DOHH2 (cell line): ENCODE measurements around the gene LCOR.

Experiments used
- H3F3A ChIP-seq: fragments of 200-600 bp; sonication (generic), shearing (Covaris generic); 2 replicates; pipeline ENCODE4 v1.6.0; 2016; ENCODE audit warnings: antibody characterized with exemption, mild to moderate bottlenecking; ENCODE audit not compliant: control insufficient read depth, insufficient read depth
- H3K27ac ChIP-seq: fragments of 200-600 bp; sonication (generic); 2 replicates; pipeline ENCODE4 v1.5.1; 2014; ENCODE audit warnings: low read depth, mild to moderate bottlenecking, low read length, moderate library complexity
- H3K27me3 ChIP-seq: fragments of 200-600 bp; sonication (generic); 2 replicates; pipeline ENCODE4 v1.6.1; 2014; ENCODE audit warnings: mild to moderate bottlenecking, low read length, mixed read lengths; ENCODE audit not compliant: control insufficient read depth
- H3K36me3 ChIP-seq: fragments of 200-600 bp; sonication (generic); 2 replicates; pipeline ENCODE4 v1.6.1; 2014; ENCODE audit warnings: mild to moderate bottlenecking, low read length, moderate library complexity, mixed read lengths; ENCODE audit not compliant: control insufficient read depth
- H3K4me1 ChIP-seq: fragments of 200-600 bp; sonication (generic); 2 replicates; pipeline ENCODE4 v1.6.1; 2014; ENCODE audit warnings: mild to moderate bottlenecking, low read length, mixed read lengths; ENCODE audit not compliant: control insufficient read depth
- H3K4me2 ChIP-seq: fragments of 200-600 bp; sonication (generic); 2 replicates; pipeline ENCODE4 v1.6.0; 2014; ENCODE audit warnings: mild to moderate bottlenecking, low read length, moderate library complexity
- H3K4me3 ChIP-seq: fragments of 200-600 bp; sonication (generic); 2 replicates; pipeline ENCODE4 v1.5.1; 2014; ENCODE audit warnings: mild to moderate bottlenecking, low read length, mixed read lengths
- H3K79me2 ChIP-seq: fragments of 200-600 bp; sonication (generic); 2 replicates; pipeline ENCODE4 v1.6.1; 2014; ENCODE audit warnings: mild to moderate bottlenecking, low read length, mixed read lengths; ENCODE audit not compliant: control insufficient read depth
- H3K9me2 ChIP-seq: fragments of 200-600 bp; sonication (generic); replicated peaks from 2 replicates; pipeline ENCODE4 v1.6.1; 2014; ENCODE audit warnings: mild to moderate bottlenecking, low read length, mixed read lengths; ENCODE audit not compliant: control insufficient read depth
- H3K9me3 ChIP-seq: fragments of 200-600 bp; sonication (generic); 2 replicates; pipeline ENCODE4 v1.6.1; 2014; ENCODE audit warnings: antibody characterized with exemption, low read length, mixed read lengths; ENCODE audit not compliant: control insufficient read depth, insufficient read depth
- H4K20me1 ChIP-seq: fragments of 200-600 bp; sonication (generic); 2 replicates; pipeline ENCODE4 v1.6.0; 2014; ENCODE audit warnings: low read depth, mild to moderate bottlenecking, antibody characterized with exemption, low read length, moderate library complexity; ENCODE audit not compliant: control insufficient read depth, insufficient read depth
- EZH2phosphoT487 ChIP-seq: fragments of 200-600 bp; sonication (generic); IDR thresholded peaks from 2 replicates; pipeline ENCODE4 v1.6.1; 2017; ENCODE audit warnings: borderline replicate concordance, mild to moderate bottlenecking, antibody characterized with exemption, low read length, moderate library complexity, mixed read lengths
- TF ChIP-seq, protein P1 (sequence below): fragments of 200-600 bp; sonication (generic); IDR thresholded peaks from one replicate; pipeline ENCODE4 v1.5.1; 2014; ENCODE audit warnings: antibody characterized with exemption, mild to moderate bottlenecking, low read depth, low read length; ENCODE audit not compliant: poor library complexity, severe bottlenecking

The LCOR gene

DNA sequence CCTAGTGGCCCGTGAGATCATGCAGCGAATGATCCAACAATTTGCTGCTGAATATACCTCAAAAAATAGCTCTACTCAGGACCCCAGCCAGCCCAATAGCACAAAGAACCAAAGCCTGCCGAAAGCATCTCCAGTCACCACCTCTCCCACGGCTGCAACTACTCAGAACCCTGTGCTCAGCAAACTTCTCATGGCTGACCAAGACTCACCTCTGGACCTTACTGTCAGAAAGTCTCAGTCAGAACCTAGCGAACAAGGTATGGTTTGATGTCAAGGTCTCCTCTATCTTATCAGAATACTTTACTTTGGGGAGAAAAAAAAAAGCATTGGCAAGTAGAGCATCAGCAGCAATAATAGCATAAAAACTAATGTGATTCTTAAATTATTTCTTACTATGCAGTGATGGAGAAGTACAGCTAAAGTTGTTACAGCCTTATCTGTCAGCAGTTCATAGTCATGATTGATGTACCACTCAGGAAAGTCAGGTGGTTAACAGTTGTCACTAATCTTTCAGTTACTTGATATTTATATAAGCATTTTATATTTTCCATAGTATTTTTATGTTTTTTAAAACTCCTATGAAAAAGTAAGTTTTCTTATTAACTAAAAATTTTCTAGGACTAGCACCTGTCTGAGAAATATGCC, 117.1 kb downstream of the LCOR start:
- Histone ChIP-seq H3F3A (0 out of 2 replicates have a peak, but pooled peaks cover 6% of the 10 kb centered on the region), H3K4me1 (no peaks in the 10 kb centered on the region), H3K4me2 (no peak overlapping the region), H3K9me3 (no peaks in the 10 kb centered on the region), H3K79me2 (no peaks in the 10 kb centered on the region), H3K4me3 (no peak overlapping the region), H4K20me1 (no peaks in the 10 kb centered on the region), H3K36me3 (peaks cover 41% of the 10 kb centered on the region), H3K9me2 (no peaks in the 10 kb centered on the region), H3K27me3 (no peaks in the 10 kb centered on the region), H3K27ac (no peak overlapping the region)
- TF ChIP-seq, protein P1, sequence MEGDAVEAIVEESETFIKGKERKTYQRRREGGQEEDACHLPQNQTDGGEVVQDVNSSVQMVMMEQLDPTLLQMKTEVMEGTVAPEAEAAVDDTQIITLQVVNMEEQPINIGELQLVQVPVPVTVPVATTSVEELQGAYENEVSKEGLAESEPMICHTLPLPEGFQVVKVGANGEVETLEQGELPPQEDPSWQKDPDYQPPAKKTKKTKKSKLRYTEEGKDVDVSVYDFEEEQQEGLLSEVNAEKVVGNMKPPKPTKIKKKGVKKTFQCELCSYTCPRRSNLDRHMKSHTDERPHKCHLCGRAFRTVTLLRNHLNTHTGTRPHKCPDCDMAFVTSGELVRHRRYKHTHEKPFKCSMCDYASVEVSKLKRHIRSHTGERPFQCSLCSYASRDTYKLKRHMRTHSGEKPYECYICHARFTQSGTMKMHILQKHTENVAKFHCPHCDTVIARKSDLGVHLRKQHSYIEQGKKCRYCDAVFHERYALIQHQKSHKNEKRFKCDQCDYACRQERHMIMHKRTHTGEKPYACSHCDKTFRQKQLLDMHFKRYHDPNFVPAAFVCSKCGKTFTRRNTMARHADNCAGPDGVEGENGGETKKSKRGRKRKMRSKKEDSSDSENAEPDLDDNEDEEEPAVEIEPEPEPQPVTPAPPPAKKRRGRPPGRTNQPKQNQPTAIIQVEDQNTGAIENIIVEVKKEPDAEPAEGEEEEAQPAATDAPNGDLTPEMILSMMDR = no peak
- no peak for TF ChIP-seq EZH2phosphoT487

DNA sequence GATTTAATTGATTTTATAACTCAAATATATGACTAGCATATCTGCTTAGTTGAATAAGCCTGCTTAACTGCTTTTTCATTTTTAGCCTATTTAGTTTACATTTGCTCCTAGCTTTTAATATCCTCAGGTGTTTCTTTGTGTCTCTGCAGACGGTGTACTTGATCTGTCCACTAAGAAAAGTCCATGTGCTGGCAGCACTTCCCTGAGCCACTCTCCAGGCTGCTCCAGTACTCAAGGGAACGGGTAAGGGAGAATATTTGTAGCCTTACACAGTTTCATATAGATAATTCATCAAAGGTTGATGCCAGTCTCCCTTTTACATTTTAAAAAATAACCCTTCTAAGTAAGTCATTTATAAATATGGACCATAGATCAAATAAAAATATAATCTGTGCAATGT, 119.9 kb downstream of the LCOR start:
- no peaks in the 10 kb centered on the region for H3K27me3 ChIP-seq
- H3K9me2 ChIP-seq = no peaks in the 10 kb centered on the region
- H3K9me3 ChIP-seq = no peaks in the 10 kb centered on the region
- H4K20me1 ChIP-seq = no peaks in the 10 kb centered on the region
- H3K4me2 ChIP-seq = no peak overlapping the region
- peaks cover 62% of the 10 kb centered on the region for H3K36me3 ChIP-seq
- H3F3A ChIP-seq = 0 out of 2 replicates have a peak, but pooled peaks cover 4% of the 10 kb centered on the region
- no peak overlapping the region for H3K27ac ChIP-seq
- H3K79me2 ChIP-seq = no peaks in the 10 kb centered on the region
- no peak overlapping the region for H3K4me3 ChIP-seq
- no peak for TF ChIP-seq EZH2phosphoT487
- TF ChIP-seq, protein P1 = no peak
- no peaks in the 10 kb centered on the region for H3K4me1 ChIP-seq

DNA sequence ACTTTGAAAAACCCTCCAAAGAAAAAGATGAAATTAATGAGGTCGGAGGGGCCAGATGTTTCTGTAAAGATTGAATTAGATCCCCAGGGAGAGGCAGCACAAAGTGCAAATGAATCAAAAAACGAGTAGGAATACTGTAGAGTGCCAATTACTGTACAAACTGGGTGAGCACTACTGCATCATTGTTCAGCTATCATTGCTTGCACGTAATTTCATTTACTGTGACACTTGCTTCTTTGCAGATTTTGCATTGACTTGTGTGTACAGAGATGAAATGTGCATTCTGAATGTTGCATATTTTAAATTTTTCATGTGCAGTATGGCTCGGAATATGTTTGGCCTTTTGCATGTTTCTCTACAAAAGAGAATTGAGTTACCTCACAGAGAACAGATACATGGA, 123.7 kb downstream of the LCOR start:
- TF ChIP-seq, protein P1 = no peak
- TF ChIP-seq EZH2phosphoT487 = no peak
- Histone ChIP-seq H3K9me3 (no peaks in the 10 kb centered on the region), H3K4me2 (no peak overlapping the region)

More for the DNA sequence above, 123.7 kb downstream of the LCOR start:
- H3K4me1 ChIP-seq = no peaks in the 10 kb centered on the region
- peaks cover 65% of the 10 kb centered on the region for H3K36me3 ChIP-seq
- no peaks in the 10 kb centered on the region for H4K20me1 ChIP-seq
- no peaks in the 10 kb centered on the region for H3K27me3 ChIP-seq
- H3F3A ChIP-seq = no peaks in the 10 kb centered on the region
- H3K79me2 ChIP-seq = no peaks in the 10 kb centered on the region
- H3K27ac ChIP-seq = no peak overlapping the region
- H3K4me3 ChIP-seq = no peak overlapping the region
- H3K9me2 ChIP-seq = no peaks in the 10 kb centered on the region
